Activated T-cell treated with anti-CD3 and anti-CD28 coated beads for 4 hours (primary cell): ENCODE measurements around the gene MYCBP.
A peak's percentile ranks its signal among the peaks of the same experiment; 100 is the strongest.

Experiments used
- DNase-seq: peaks from one replicate; pipeline ENCODE4 v3.0.0-alpha.2; 2020

Gene MYCBP

DNA sequence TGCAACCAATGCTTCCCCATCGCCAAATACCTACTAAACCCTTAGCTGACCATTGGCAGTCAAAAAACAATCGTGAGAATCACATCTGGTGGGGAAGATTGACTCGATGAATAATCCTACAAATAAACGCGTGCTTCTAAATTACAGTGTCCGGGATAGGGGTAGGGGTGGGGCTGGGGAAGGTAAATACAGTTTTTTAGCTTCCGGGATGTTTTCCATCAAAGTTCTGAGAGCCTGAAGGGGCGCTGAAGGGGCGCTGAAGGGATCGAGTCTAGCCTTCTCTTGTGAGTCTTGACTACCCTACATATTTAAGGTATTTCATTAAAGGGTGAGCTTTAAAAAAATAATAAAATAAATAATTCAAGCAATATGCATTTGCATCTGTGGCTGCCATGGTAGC is 54.1 kb downstream of the MYCBP start:
- no peak for DNase-seq

DNA sequence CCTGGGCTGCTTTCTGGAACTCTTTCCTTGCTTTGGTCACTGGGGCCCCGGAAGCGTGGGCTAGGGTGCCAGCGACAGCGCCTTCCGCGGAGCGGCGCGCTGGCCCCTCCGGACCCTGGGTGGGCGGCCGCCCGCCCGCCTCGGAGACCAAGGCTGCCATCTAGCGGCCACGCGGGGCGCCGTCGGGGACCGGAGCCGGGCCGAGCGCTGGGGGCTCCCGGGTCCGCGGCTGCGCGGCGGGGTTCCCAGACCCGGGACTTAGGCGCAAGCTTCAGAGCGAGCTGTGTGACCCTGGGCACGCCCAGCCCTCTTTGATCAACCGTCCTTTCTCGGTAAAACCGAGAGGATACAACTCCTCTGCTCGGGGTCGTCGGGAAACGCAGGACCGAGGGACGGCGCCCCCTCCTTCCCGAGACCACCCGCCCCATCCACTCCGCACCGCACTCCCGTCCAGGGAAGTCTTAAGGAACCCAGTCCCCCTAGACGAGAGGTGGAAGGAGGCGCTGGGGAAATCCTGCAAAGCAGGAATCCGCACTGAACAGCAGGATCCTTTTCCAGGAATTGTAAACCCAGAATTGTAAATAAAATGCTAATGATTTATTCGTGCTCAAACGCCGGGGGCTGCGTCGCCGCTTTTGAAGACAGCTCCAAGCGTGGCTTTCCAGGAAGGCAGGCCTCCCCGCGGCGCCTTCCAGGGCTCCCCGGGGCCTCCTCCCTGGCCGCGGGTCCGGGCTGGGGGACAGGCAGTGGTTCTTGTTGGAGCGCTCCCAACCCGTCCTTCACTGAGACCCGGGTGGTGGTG is 54.8 kb downstream of the MYCBP start:
- DNase-seq = peak; percentile 43

DNA sequence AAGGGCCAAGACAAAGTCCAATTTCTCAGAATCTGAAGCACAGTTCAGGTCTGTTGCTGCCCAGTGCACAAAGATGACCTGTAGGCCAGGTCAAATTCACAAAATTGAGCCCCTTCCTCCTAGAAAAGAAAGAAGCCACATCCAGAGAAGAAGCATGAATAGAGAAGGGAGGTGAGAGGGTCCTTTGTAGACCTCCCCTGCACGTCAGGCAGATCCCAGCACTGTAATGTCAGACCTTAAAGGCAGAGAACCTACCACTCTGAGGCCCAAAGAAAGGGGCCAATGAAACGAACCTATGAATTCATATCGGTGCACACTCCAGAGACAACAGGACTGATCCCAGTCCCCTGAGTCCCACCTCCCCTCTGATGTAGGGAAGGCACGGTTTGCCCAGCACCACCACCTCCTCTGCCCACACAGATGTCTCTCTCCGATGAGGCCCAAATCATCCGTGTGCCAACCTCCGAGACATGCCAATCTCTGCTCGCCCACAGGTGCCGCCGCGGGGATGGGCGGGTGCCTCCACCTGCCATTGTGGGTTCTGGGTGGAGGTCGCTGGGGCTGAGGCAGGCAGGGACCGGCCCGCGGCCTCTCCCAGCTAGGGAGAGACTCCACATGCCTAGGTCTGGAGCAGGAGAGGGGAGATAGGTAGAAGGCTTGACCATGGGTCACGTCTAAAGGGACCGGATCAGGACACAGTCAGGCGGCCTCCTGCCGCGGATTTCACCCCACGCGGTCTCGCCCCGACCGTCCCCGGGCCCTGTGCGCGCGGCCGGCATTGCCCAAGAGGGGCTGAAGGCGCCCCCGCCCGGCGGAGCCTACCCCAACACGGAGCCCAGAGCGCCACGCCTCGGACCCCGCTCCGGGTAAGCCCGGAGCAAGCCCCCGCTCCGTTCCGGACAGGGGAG is 55.6 kb downstream of the MYCBP start:
- no peak for DNase-seq

DNA sequence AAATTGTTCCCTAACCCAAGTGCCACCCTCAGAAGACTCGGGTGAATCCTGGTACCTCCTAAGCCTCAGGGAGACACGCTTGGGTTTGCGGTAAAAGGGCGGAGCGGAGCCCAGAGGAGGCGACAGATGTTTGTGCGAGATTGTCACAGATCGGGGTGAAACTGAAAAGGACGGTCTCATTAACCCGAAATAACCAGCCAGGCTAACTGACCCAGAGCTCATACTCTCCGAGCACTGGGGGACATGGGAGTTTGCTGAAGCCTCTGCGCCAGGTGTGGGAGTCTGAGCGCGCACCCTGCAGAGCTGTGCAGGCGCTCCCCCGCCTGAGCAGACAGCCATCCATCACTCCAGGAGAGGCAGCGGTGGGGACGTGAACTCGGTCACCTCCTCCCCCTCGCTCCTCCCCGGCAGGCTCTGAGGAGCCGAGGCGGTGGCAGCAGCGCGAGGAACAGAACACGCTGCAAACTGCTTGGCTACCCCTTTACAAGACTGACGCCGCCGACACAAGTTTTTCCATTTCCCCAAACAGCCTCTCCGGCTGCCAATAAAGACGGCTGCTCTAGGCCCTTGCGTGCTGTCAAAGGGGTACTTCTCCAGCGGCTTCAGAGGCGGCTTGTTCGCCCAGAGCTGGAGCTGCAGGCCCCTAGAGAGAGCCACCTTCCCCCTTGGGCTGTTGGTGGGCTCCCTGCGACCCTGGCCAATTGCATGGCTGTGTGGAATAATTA is 57.1 kb downstream of the MYCBP start:
- no peak for DNase-seq

DNA sequence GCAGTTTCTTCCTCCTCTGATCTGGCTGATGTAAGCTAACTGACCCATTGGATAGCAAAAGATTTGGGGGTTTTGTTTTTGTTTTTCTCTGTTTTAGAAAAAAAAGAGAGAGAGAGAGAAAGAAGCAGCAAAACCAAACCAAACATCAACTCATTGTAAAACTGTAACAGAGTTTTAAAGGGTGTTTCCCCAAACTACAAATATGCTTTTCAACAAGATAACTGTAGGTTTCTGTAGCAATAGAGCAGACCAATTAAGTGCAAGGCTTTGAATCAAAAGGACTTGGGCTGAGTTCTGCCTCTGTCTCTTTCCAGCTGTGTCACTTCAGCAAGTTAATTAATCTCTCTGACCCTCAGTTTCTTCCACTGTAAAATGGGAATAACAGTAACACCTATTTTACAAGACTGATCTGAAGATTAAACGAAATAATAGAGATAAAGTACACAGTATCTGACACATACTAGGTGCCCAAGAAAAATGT is 58.1 kb downstream of the MYCBP start:
- DNase-seq = no peak

DNA sequence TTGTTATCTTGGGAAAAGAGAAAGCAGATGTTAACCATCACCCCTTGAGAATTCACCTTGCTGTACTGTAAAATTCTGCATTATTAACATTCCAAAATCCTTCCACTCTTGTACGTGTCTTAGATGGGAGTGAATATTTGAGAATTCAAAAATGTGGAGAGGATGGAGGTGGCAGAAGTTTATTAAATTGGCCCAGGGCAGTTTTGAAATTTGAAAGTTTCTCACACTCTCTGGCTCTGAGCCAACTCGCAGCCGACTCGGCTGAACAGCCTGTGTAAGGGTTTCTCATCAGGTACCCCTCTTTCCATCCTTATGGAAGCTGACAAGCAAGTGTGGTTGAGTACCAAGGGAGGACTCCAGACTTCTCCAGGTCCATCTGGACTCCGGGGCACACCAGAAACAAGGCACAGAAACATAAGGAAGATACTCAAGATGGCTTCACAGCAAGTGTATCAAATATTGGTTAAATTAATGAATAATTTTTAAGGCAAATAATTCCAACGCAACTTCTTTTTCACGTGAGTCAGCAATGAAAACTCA is 58.6 kb downstream of the MYCBP start:
- DNase-seq = no peak

GRCh38 chr1:38812981-38813380 is 60.2 kb downstream of the MYCBP start:
- no peak for DNase-seq
